Nephron progenitor cell (in vitro differentiated cells): Measurements from ENCODE around the gene UCK2.
A peak's percentile ranks its signal among the peaks of the same experiment; 100 is the strongest.

Experiments
- DNase-seq: peaks from one replicate; pipeline ENCODE4 v3.0.0; 2021
- H3K27ac Mint-ChIP-seq: 2 replicates; pipeline ENCODE4 v1.8.0; 2021; ENCODE audit warnings: mild to moderate bottlenecking, moderate library complexity, mixed read lengths
- H3K27me3 Mint-ChIP-seq: 2 replicates; pipeline ENCODE4 v1.8.0; 2021; ENCODE audit warnings: mild to moderate bottlenecking, low read depth, mixed read lengths; ENCODE audit not compliant: poor library complexity
- H3K36me3 Mint-ChIP-seq: 2 replicates; pipeline ENCODE4 v1.8.0; 2021; ENCODE audit warnings: low read depth, mixed read lengths
- H3K4me1 Mint-ChIP-seq: 2 replicates; pipeline ENCODE4 v1.8.0; 2021; ENCODE audit warnings: mixed read lengths
- H3K4me3 Mint-ChIP-seq: 2 replicates; pipeline ENCODE4 v1.8.0; 2021; ENCODE audit warnings: mild to moderate bottlenecking, moderate library complexity, mixed read lengths
- H3K9me3 Mint-ChIP-seq: 2 replicates; pipeline ENCODE4 v1.8.0; 2021; ENCODE audit warnings: mild to moderate bottlenecking, moderate library complexity, mixed read lengths
- TF ChIP-seq, protein P1 (sequence below): fragments of 200-600 bp; sonication (generic); IDR thresholded peaks from 2 replicates; pipeline ENCODE4 v1.5.0; 2021; ENCODE audit warnings: antibody characterized with exemption

The UCK2 gene

GRCh38 chr1:165865633-165866340 lies 38.4 kb downstream of the UCK2 start:
- TF ChIP-seq, protein P1, sequence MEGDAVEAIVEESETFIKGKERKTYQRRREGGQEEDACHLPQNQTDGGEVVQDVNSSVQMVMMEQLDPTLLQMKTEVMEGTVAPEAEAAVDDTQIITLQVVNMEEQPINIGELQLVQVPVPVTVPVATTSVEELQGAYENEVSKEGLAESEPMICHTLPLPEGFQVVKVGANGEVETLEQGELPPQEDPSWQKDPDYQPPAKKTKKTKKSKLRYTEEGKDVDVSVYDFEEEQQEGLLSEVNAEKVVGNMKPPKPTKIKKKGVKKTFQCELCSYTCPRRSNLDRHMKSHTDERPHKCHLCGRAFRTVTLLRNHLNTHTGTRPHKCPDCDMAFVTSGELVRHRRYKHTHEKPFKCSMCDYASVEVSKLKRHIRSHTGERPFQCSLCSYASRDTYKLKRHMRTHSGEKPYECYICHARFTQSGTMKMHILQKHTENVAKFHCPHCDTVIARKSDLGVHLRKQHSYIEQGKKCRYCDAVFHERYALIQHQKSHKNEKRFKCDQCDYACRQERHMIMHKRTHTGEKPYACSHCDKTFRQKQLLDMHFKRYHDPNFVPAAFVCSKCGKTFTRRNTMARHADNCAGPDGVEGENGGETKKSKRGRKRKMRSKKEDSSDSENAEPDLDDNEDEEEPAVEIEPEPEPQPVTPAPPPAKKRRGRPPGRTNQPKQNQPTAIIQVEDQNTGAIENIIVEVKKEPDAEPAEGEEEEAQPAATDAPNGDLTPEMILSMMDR, result no peak
- H3K4me1 Mint-ChIP-seq, result peaks cover 7% of the 10 kb centered on the region
- no peak for DNase-seq
- H3K9me3 Mint-ChIP-seq, result peaks cover 8% of the 10 kb centered on the region
- no peaks in the 10 kb centered on the region for H3K27me3 Mint-ChIP-seq
- H3K4me3 Mint-ChIP-seq, result no peak overlapping the region
- H3K36me3 Mint-ChIP-seq, result peaks cover 51% of the 10 kb centered on the region
- H3K27ac Mint-ChIP-seq, result peak overlapping the region; percentile 25

DNA sequence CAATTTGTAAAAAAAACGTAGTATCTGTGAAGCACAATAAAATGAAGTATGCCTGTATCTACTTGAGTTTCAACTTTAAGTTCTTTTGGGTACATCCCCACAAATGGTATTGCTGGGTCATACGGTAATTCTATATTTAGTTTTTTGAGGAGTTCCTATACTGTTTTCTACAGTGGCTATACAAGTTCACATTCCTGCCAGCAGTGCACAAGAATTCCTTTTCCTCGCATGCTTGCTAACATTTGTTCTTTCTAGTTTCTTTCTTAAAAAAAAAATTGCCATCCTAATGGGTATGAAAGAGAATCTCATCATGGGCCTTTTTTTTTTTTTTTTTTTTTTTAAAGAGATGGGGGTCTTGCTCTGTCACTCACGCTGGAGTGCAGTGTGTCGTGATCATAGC lies 41.9 kb downstream of the UCK2 start:
- Mint-ChIP-seq H3K4me1 (no peaks in the 10 kb centered on the region), H3K9me3 (peaks cover 40% of the 10 kb centered on the region), H3K4me3 (no peak overlapping the region), H3K36me3 (peaks cover 76% of the 10 kb centered on the region), H3K27me3 (peaks cover 2% of the 10 kb centered on the region), H3K27ac (no peak overlapping the region)
- TF ChIP-seq, protein P1, result no peak
- DNase-seq, result no peak

DNA sequence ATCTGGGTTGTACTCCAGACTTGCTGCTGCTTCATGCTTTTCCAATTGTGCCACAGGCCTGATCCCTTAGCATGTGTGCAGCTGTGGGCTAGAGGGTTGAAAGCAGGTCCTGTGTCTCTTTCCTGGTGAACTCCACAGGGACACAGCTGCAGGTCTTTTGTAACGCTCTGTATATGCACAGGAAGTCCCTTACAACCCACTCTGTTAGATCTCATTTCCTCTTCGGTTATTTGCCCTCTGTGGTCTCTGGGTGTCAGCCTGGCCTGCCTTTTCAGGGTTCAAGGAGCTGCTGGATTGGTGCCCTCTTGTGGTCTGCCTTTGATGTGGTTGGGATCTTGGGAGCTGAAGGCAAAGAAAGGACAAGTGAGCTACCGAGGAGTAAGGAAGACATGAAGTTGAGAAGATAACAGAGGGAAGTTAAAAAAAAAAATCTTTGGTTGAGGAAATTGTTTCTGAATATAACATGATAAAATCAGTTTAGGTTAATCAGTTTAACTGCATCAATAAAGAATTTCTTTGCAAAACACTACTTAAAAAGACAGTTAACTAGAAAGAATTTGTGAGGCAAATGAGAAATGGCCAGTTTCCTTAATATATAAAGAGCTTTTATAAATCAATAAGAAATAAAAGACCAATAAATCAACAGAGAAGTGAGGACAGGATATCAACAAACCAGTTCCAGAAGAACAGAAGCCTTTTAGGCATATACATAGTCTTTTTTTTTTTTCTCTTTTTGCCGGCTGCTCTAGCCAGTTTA lies 44.1 kb downstream of the UCK2 start:
- H3K27ac Mint-ChIP-seq, result no peak overlapping the region

DNA sequence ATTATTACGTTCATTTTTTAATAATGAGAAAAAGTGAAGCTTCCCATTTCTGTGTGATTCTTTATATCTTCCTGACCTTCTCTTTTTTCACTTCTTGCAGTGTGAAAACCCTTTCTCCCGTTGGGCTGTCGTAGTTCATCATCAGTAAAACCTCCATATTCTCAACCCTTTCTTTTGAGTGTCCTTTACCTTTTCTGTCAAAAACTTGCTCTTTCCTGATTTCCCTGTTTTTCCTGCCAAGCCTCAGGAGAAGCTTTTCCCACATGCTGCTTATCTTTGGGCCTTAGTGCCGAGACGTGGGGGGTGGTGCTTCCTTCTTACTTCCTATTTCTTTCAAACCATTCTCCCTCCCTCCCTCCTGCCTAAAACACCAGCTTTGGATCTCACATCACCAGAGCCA lies 46.1 kb downstream of the UCK2 start:
- Mint-ChIP-seq H3K36me3 (peaks cover 91% of the 10 kb centered on the region), H3K27me3 (peaks cover 8% of the 10 kb centered on the region), H3K4me1 (no peaks in the 10 kb centered on the region), H3K27ac (no peak overlapping the region), H3K4me3 (no peak overlapping the region), H3K9me3 (peaks cover 82% of the 10 kb centered on the region)
- TF ChIP-seq, protein P1, result no peak
- DNase-seq, result no peak

More for the DNA sequence above, 44.1 kb downstream of the UCK2 start:
- Mint-ChIP-seq H3K4me3 (no peak overlapping the region), H3K9me3 (peaks cover 62% of the 10 kb centered on the region), H3K4me1 (no peaks in the 10 kb centered on the region), H3K36me3 (peaks cover 82% of the 10 kb centered on the region), H3K27me3 (peaks cover 2% of the 10 kb centered on the region)
- DNase-seq, result no peak
- TF ChIP-seq, protein P1, result no peak

- TF ChIP-seq, protein P1, result no peak
- Mint-ChIP-seq H3K36me3 (peaks cover 98% of the 10 kb centered on the region), H3K27ac (no peak overlapping the region), H3K27me3 (peaks cover 8% of the 10 kb centered on the region), H3K9me3 (peaks cover 93% of the 10 kb centered on the region), H3K4me3 (no peak overlapping the region), H3K4me1 (no peaks in the 10 kb centered on the region)
- no peak for DNase-seq
These were observed 47.2 kb downstream of the UCK2 start for GRCh38 chr1:165874643-165875042.
